Measurements from ENCODE around the gene ATP1B4.

GRCh38 chrX:120334151-120334550, 27.7 kb upstream of the ATP1B4 start:
- no peak for TF ChIP-seq GATA2 (IDR thresholded peaks at IDR 0.05; ENCODE audit: low read depth, low read length)
- TF ChIP-seq GATA3 (IDR thresholded peaks at IDR 0.05; ENCODE audit: low read depth, low read length), result no peak
